NCI-H1436 (cell line): ENCODE data around the gene UBL4B.

Experiments
- DNase-seq: peaks from one replicate; lab custom pipeline; 2025; lab: John Stamatoyannopoulos, UW

The UBL4B gene

DNA sequence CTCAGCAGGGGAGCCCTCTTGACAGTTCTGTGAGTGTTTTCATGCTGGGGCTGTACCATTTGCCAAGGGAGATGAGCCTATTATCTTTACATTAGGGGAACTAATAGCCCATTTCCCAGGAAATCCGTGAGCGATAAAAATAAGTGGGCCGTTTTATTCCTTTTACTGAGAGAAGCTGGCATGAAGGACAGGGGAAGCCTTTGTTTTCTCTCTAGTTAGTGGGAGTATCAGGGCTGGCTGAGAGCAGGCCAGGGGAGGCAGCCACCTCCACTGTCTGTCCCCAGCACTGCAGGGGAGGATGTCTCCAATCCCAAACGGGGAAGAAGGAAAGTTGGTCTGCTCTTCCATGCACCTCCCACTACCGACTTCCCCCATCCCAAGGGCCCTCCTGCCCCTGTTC lies 2.5 kb downstream of the UBL4B start:
- DNase-seq, result no peak

DNA sequence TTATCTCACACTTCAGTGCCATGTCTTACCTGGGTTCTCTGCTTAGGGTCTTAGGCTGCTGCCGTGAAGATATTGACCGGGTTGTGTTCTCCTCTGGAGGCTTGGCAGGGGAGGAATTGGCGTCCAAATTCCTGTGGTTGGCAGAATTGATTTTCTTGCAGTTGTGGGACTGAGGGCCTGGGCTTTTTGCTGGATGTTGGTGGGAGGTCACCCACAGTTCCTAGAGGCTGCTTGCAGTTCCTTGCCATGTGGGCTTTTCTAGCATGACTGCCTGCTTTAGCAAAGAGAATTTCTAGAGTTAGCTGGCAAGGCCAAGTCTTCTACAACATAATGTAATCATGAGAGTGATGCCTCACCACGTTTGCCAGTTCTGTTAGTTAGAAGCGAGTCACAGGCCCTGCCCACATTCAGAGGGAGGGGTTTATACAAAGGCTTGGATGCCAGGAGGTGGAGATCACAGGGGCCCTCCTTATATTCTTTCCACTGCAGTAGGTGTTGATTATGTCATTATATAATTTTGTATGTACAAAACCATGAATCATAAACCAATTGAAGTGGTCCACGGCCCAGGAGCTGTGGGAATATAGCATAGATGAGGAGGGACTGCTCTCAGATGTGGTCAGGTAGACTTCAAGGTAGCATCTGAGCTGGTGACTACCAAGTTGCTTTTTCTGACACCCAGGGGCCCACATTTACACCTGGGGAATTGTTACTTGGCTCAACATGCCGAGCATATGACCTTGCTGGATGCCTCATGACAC lies 6.6 kb downstream of the UBL4B start:
- DNase-seq, result no peak

DNA sequence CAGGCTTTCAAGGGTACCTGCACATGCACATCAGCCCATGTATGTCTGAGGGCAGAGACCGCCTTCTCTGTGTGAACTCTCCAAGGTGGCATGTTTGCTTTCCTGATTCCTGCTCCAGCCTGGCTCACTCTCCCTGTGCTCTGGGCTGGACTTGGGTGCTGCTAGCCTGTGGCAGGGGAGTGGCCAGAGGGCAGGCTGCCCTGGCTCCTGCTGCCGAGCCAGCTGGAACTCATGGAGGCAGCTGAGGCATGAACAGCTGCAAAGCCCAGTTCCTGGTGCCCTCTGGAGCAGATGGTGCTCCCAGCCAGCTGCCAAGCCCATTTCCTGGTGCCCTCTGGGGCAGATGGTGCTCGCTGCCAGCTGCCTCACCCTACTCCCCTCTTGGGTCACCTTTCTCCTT lies 7.6 kb downstream of the UBL4B start:
- DNase-seq, result no peak

DNA sequence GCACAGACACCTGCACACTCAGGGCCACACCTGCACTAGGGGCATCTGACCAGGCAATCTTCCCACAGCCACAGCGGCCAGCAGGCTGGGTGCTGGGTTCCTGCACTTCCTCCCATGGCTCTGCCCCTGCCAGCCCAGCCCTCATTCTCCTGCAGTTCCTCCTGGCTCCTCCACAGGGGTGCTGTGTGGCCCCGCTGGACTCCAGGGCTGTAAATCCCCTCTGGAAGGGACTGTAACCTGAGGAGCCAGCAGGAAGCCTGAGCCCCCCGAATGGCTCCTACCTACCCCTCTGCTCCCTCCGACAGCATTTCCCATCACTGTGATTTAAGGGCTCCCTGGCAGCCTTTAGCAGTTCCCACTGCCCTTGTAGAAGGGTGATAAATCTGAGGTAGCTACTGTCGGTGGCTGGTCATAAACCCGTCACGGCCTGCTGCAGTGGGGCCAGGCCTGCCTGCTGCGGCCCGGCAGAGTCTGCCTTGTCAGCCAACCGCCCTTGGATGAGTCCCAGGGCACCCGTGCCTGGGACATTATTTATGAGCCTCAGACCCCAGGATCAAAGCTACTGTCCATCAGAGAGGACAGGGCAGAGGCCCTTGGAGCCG lies 8.8 kb downstream of the UBL4B start:
- no peak for DNase-seq

DNA sequence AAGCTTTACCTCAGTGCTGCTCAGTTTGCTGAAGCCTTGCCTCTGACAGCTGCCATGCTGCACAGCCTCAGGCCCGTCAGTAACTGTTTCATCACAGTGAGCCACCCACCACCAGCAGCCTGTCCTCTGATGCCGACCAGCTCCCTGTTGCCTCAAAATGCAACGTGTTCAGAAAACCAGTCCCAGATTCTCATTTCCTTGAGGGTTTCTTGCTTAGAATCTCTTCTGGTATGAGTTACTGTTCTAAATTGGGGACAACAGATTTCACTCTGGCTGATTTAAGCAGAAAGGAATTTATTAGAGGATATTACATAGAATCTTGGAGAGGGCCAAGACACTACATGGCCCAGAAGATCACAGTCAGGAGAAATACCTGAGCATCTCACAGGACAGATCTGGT lies 11.0 kb downstream of the UBL4B start:
- no peak for DNase-seq

DNA sequence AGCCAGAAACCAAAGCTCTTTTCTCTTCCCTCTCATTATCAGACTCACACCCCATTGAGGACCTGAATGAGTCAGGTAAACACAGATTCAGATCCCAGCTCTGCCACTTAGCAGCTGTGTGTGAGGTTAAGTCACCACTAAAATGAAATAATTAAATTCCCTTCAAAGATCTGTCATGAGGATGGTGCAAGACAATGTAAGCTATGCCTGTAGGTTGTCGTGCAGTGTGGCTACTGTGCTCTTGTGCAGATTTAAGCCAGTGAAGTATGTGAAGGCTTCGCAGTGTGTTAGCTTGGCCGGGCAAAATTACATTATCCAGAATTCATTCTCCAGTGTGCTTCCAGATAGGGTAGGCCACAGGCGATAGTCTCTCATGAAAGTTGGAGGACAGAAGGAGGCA lies 13.6 kb downstream of the UBL4B start:
- DNase-seq, result no peak

DNA sequence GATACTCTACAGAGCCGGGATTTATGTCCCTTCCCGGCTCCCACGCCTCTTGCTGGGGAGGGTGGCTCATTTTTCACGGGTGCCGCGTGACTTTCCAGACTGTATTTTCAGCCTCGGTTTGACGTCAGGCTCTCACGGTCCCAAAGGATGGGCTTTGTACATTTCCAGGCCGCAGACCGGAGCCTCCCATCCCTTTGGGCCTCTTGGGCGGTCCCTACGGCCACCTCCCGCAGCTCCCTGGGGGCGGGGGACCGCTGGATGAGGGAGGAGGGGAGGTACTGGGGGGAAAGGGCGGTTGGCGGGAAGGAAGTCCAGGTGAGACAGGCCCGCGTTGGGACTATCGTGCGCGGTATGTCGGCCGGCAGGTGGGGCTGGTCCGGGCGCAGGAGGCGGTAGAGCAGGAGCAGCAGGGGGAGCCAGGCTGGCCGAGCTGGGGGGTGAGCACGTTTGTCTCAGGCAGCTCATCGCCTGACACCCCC lies 17.9 kb downstream of the UBL4B start:
- DNase-seq, result no peak

DNA sequence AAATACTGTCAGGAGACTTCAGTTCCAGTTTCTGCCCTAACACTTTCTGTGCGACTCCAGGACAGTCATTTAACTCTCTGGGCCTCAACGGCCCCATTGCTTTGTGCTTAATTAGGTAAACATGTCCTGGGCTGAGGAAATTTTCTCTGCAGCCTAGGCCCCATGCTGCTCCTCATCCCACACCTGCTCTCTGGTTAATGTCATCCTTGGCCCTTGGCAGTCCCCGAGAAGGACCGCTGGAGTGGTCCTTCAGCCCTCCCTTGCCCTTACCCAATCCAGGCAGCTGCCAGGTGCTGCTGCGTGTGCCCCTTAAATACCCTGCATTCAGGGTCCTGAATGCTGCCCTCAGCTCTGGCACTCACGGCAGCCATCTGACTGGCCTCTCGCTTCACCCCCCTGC lies 18.7 kb downstream of the UBL4B start:
- no peak for DNase-seq

DNA sequence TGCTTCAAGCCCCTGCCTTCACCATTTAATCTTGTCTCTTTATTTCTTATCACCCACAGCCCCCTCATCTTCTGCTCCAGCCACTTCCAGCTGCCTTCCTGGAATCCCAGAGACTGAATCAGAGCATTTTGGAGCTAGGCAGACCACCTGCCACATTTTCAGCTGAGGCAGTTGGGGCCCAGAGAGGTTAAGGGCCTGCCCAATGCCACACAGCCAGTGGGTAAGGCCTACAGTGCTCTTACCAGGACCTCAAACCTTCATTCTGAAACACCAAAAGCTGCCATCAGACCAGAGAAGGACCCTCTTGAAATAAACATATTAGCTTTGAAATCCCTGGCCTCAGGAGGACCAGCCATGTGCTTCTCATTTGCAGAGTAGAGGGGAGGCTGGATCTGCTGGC lies 20.4 kb downstream of the UBL4B start:
- DNase-seq, result no peak

DNA sequence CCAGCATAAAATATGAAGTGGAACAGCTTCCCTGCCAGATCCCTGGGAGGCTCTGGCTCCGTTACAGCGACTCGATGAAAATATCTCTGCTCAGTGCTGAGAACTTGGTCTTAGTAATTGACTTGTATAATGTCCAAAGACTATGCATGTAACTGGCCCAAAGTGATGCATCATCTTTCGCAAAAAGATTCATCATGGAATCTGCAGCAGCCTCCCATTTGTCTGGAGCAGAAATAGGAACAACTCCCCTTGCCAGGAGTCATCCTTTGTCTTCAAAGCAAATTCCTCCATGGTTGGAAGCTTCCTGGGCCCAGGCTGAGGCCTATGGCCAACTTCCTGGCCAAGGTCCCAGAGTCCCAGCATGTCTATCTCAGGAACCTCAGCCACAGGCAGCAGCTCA lies 21.2 kb downstream of the UBL4B start:
- no peak for DNase-seq

DNA sequence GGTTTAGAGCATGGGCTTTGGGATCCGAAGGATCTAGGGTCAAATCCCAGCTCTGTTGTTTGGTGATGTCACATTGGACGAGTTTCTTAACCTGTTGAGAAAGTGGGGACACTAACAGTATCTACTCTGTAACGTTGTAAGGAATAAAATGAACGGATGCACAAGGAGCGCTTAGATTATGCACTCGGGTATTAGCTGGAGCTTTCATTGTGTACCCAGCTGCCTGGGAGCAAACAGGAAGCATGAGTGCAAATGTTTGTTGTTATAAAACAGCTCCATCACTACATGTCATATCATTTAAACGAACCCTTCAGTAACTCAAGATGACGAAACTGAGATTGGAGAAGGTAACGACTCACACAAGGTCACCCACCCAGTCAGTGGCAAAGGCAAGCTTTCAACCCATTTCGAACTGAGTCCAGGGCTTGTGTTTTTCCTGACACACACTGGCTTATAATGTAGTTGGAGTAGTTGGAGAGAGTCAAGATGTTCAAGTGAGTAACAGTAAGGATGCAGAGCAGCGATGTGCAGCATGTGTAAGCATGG lies 21.9 kb downstream of the UBL4B start:
- peak; percentile 60 for DNase-seq

DNA sequence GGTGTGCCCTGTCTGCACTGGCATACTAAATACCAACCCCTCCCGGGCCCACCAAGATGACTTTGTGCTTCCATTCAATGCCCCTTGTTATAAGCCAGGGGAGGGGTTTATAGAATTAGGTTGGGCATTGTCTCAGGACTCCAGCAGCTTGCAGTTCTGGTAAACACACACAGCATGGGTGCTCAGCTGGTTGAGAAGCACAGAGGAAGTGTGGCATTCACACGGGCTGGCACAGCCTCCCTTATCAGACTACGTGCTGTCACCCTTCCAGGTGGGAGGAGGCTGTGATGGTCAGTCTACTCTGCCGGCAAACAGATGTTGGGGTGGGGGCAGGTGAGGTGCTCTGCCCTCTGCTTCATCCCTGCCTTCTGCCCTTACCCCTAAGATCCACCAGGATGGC lies 23.0 kb downstream of the UBL4B start:
- DNase-seq, result no peak

DNA sequence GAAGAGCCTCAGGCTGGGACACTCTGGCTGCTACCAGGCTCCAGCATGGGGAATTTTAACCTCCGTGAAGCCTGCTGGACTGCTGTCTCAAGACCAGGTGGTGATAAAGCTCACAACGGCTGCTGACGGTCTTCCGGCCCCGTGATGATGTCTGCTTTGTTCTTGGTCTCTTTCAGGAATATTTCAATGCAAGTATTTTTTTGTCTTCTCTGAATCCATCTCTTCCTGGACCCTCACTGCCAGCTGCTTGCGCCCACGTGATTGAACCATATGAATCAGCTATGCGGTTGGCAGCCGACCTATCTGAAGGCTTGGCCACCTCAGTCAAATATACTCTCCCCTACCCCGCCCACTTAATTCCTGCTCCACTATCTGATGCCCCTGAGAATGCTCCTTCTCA lies 23.4 kb downstream of the UBL4B start:
- no peak for DNase-seq

DNA sequence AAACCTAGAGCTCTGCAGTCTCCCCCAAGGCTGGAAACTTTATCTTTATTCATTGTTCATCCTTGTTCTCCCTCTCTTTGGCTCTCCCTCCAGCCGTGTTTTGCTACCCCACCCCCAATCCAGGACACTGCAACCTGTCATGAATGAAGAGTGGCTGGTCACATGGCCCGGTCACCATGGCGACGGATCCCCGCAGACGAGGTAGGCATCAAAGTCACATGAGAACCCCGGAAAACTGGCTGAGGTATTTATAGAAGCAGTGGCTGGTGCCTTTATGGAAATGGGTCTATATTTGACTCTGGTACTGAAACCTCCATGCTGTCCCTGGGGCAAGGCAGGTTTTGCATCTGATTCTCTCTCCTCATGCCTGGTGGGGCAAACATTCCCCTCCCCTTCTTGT lies 24.7 kb downstream of the UBL4B start:
- peak; percentile 92 for DNase-seq

DNA sequence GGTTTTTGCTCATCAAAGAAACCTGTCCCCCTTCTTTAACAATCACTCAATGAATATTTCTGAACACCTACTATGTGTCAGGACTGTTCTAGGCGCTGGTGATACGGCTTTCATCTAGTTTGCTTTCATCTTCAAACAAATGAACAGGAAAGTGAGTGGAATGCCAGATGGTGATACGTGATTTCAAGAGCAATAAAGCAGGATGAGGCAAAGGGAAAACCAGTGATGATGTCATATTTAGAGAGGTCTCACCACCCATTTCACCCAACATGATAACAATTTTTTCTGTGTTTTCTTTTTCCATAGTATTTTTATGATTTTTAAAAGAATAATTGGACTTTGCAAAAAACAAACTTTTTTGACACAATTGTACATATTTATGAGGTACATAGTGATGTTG lies 26.7 kb downstream of the UBL4B start:
- no peak for DNase-seq

DNA sequence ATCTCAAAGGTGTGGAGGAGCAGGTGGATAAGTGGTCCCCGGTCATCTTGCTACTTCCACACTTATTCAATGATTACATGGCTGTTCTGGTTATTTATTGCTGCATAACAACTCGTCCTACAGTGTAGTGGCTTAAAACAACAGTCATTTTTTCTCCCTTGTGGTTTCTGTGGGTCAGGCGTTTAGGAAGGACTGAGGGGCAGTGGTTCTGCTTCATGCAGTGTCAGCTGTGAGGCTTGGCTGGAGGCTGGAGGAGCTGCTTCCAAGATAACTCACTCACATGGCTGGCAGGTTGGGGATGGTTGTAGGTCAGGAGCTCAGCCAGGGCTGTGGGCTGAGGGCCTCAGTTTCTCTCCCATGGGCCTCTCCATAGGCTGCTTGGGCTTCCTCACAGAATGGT lies 32.1 kb downstream of the UBL4B start:
- DNase-seq, result no peak

DNA sequence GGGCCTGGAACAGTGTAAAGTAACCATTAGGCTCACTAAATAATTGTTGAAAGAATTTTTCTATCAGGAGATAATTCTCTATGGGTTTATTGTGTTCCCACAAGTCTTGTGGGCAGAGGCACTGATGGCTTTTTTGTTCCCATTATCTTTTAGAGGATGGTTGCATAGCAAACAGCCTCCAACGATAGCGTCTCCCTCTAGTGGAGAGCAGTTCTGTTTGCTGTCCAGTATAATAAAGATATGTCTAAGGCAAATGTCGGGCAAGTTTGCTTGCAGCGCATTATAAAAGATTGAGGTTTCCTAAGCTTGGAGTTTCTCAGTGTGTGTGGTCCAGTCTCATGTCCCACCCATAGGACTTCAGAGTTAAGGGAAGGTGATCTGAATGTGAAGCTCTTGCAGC lies 36.7 kb downstream of the UBL4B start:
- no peak for DNase-seq

DNA sequence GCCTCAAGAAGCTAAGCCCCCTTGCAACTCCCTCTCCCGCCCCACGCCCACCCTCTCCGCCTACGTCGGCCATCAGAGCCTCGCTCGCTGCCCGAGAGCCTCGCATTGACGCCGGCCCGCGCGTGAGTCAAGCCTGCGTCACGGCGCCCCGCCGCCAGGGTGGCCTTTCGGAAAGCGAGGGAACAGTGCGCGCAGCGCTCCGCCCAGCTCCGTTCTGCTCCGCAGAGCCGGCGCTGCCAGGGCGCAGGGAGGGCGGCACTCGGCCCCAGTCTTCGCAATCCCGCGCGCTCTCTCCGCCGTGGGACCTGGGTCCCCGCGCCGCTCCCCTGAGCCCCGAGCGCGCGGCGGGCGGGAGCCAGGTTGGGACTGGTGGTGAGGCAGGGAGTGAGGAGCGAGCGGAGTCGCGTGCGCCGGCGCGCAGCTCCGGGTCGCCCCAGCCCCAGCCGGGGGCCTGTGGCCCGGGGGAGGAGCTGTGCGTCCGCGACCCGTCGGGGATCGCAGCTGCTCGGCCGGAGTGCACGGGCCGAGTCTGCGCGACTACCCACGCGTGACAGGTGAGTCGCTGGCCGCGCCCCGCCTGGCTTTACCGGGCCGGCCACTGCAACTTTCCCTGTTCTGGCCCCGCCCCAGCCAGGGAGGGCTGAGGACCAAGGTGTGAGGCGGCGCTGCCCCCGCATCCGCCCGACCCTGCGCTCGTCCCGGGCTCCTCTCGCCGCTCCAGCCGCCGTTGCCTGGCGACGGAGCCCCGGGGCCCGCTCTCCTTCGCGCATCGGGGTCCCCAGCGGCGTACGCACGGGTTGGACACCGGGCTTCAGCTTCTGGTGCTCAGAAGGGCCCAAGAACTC lies 38.3 kb downstream of the UBL4B start, which contains the start of gene SLC6A17:
Gene SLC6A17, plus strand, starts transcription at position 165 of the 845 bp plus-strand sequence. CDS start 16,436 bp downstream, outside the sequence.
- peak; percentile 67 for DNase-seq

DNA sequence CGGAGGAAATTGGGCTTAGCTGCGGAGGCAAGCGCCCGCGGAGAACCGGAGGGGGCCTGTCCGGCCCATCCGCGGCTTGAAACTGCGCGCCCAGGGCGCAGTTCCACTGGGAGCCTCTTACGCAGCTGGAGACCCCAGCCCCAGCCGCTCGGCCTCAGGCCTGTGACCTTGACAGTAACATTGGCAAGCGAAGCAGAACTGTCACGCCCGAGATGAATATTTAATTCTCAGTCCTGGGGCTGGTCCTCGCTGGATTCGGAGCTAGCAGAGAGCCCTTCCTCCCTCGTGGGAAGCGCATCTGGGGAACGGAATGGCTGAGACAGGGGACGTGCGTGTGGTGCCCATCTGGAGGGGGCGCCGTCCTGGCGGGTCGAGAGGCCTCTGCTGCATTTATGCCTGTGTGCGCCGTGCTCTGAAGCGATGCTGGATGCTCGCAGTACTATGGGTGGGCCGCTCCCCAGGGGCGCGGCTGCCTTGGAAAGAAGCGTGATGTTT lies 39.0 kb downstream of the UBL4B start:
- no peak for DNase-seq

DNA sequence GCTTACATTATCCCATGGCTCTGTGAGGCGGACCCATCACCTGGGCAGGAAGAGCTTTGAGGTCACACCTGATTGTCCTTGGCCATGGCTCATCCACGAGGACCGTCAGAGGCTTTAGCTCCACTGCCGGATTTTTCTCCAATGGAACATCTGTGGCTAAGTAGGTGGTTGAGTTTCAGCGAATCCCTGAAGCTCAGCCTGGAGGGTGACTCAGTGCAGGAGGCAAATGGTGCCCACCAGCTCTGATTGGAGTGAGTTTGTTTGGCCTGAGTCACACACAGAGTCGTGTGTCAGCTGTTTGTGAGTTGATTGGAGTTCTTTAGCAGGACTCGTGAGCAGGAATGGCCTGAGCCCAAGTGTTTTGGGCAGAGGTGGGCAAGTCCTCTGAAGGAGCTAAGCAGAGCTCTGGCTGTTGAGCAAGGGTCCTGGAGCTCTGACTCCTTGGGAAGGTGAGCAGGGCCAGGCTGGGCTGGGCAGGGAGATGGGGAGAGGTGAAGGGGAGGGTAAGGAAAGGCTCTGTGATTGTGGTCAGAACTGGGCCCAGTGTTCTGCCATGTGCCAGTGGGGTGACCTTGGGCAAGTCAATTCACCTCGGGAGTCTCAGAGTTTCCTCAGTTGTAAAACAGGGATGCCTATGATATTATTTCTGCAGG lies 40.0 kb downstream of the UBL4B start:
- no peak for DNase-seq

DNA sequence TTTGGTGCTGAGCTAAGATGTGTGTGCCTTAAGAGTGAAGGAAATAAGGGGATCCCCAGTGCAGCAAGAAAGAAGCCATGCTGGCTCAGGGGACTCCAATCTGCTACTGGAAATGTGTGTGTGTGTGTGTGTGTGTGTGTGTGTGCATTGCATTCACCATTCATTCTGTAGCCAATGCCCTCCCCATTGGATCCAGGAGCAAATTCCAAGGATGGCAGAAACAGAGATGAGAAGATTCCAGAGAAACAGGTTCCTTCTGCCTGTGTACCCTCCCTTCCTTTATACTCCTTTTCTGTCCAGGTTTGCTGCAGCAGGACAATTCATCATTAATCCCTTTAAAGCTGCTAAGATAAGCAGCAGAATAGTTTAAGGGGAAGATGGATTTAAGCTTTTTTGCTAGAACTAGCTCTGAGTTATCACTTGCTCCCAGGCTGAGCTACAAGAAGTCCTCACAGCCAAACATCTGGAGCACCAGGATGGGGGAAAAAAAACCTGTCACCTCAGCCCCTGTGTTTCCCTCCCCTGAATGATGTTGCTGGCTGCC lies 41.2 kb downstream of the UBL4B start:
- no peak for DNase-seq
